ENCODE results near the gene LYPD4.

GRCh38 chr19:41848666-41849065 is 4.2 kb upstream of the LYPD4 start:
- TF ChIP-seq, protein P1, sequence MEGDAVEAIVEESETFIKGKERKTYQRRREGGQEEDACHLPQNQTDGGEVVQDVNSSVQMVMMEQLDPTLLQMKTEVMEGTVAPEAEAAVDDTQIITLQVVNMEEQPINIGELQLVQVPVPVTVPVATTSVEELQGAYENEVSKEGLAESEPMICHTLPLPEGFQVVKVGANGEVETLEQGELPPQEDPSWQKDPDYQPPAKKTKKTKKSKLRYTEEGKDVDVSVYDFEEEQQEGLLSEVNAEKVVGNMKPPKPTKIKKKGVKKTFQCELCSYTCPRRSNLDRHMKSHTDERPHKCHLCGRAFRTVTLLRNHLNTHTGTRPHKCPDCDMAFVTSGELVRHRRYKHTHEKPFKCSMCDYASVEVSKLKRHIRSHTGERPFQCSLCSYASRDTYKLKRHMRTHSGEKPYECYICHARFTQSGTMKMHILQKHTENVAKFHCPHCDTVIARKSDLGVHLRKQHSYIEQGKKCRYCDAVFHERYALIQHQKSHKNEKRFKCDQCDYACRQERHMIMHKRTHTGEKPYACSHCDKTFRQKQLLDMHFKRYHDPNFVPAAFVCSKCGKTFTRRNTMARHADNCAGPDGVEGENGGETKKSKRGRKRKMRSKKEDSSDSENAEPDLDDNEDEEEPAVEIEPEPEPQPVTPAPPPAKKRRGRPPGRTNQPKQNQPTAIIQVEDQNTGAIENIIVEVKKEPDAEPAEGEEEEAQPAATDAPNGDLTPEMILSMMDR (IDR thresholded peaks at IDR 0.05; ENCODE audit: low read length), result no peak
- TF ChIP-seq EZH2 (IDR thresholded peaks at IDR 0.05; ENCODE audit: borderline replicate concordance, low read length), result no peak

All from OCI-LY1 (cell line).